ENCODE measurements around the gene TAC4. TPM values are rescaled to one million over a fixed set of nuclear protein-coding genes. Genes with fewer than 3 reads are reported as not detected.

TAC4 gene
- total RNA-seq, 1 experiment from 2014 or later, result not detected

GRCh38 chr17:49836111-49837030, 11.5 kb downstream of the TAC4 start:
- Histone ChIP-seq H3K4me1 (ENCODE audit: insufficient read depth, low read length) (peaks cover 5% of the 10 kb centered on the region; the same call in 1 of the 2 replicates), H3K27me3 (ENCODE audit: insufficient read depth, low read length) (no peaks in the 10 kb centered on the region), H2BK20ac (ENCODE audit: low read depth, low read length, poor library complexity, severe bottlenecking) (no peak overlapping the region), H3K4me2 (ENCODE audit: insufficient read depth, insufficient read length, low read length) (no peak overlapping the region), H4K5ac (ENCODE audit: insufficient read length, low read depth, low read length) (no peak overlapping the region), H3K23me2 (ENCODE audit: insufficient read length, low read depth, low read length, poor library complexity, severe bottlenecking) (no peaks in the 10 kb centered on the region), H4K8ac (replicated peaks; ENCODE audit: insufficient read length, low read depth, low read length) (no peak overlapping the region), H3K23ac (ENCODE audit: insufficient read length, low read depth, low read length) (no peak overlapping the region), H3T11ph (ENCODE audit: low read length) (no peak overlapping the region), H3K9me3 (ENCODE audit: control insufficient read depth, low read depth, low read length) (no peaks in the 10 kb centered on the region), H4K91ac (ENCODE audit: insufficient read length, low read depth, low read length) (no peak overlapping the region), H2BK5ac (ENCODE audit: insufficient read length, low read length) (no peak overlapping the region), H3K79me2 (ENCODE audit: insufficient read depth, low read length) (no peaks in the 10 kb centered on the region), H3K9ac (ENCODE audit: extremely low read depth, insufficient read length, low read length) (no peak overlapping the region), H3K18ac (ENCODE audit: insufficient read length, low read depth, low read length) (no peak overlapping the region), H2AK5ac (ENCODE audit: insufficient read length, low read length) (no peak overlapping the region), H2BK12ac (ENCODE audit: insufficient read length, low read depth, low read length) (no peak overlapping the region), H2AFZ (ENCODE audit: low read length) (no peak overlapping the region), H3K27ac (ENCODE audit: insufficient read length, low read depth, low read length) (no peak overlapping the region), H4K20me1 (ENCODE audit: control insufficient read depth, insufficient read depth, insufficient read length) (peaks cover under 1% of the 10 kb centered on the region), H3K4ac (ENCODE audit: low read depth, low read length) (no peak overlapping the region), H3K56ac (ENCODE audit: insufficient read length, low read depth, low read length) (no peak overlapping the region), H2BK15ac (ENCODE audit: low read depth, low read length) (no peak overlapping the region), H3K14ac (ENCODE audit: insufficient read depth, low read length) (no peak overlapping the region), H2BK120ac (ENCODE audit: low read depth, low read length, poor library complexity, severe bottlenecking) (no peak overlapping the region), H3K79me1 (ENCODE audit: insufficient read depth, low read depth, low read length, poor library complexity, severe bottlenecking) (no peaks in the 10 kb centered on the region)
- peak overlapping the region in 2 of 3 experiments; percentile 83 to 88; a peak in 6 of 7 replicates for H3K27ac Mint-ChIP-seq
- no CpG with 5 or more reads among the region's 16 CpGs for WGBS (ENCODE audit: extremely low coverage, insufficient read length, low lambda C conversion rate)
- H3K9me3 Mint-ChIP-seq, result no peaks in the 10 kb centered on the region; a peak in 1 of 5 replicates
- no peak overlapping the region for H3K4me3 Mint-ChIP-seq
- no peak for DNase-seq
- H3K4me1 Mint-ChIP-seq, result peaks cover 3 to 10% of the 10 kb centered on the region in 2 experiments; a peak in 3 of 4 replicates
- peaks cover 17 to 36% (median 32%) of the 10 kb centered on the region in 3 experiments; a peak in 5 of 7 replicates for H3K36me3 Mint-ChIP-seq (ENCODE audit: insufficient read depth in 1 of 3, low read depth in 3 of 3)
- H3K27me3 Mint-ChIP-seq (ENCODE audit: low read depth), result no peaks in the 10 kb centered on the region
- TF ChIP-seq CTCF (conservative IDR thresholded peaks at IDR 0.05), result no peak
